Stomach (tissue), 4 donors: Measurements from ENCODE around the gene EP300.

Source experiments
- CTCF ChIP-seq, 7 experiments: fragments of 450-650 bp in 4 of 7; fragments of 200-600 bp in 3 of 7; sonication (generic) in 3 of 7; IDR thresholded peaks; one replicate each; pipeline ENCODE4 v1.5.1; 2016 to 2019; ENCODE audit warnings: antibody characterized with exemption in 7 of 7, control low read depth in 2 of 7, mild to moderate bottlenecking in 1 of 7
- POLR2A ChIP-seq, 4 donors: fragments of 450-650 bp; IDR thresholded peaks; one replicate each; pipeline ENCODE4 v1.6.1; 2016; ENCODE audit warnings: antibody characterized with exemption in 4 of 4, control low read depth in 2 of 4, mild to moderate bottlenecking in 1 of 4, moderate library complexity in 1 of 4
- POLR2AphosphoS5 ChIP-seq, 3 donors: sonication (generic); formaldehyde crosslinking; IDR thresholded peaks; one replicate each; pipeline ENCODE4 v1.6.1; 2016; ENCODE audit warnings: antibody characterized with exemption in 3 of 3

DNA sequence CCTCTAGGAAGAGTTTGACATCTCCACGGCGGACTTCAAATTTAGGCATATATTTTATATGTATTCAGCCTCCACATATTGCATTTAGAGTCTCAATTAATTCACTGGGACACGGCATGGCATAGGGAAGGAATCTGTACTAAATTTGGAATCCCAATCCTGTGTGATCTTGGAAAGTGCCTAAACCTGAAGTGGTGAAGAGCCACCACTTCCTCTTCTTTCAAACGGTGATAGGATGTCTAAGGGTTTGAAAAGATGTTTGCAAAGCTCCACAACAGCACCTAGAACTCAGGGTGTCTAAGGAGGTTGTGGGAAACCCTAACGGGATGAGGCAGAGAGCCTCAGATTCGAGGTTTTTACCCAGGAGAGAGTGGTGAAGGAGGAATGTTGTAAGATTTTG lies 111.7 kb downstream of the EP300 start:
- TF ChIP-seq CTCF (IDR thresholded peaks at IDR 0.05) = no peak
- no peak for TF ChIP-seq POLR2AphosphoS5 (IDR thresholded peaks at IDR 0.05)
- no peak for TF ChIP-seq POLR2A (IDR thresholded peaks at IDR 0.05)
